Right lobe of liver (tissue), 4 donors: ENCODE data around the gene DPP10.

Experiments used
- CTCF ChIP-seq, 4 donors: fragments of 200-600 bp in 3 of 4; fragments of 450-650 bp in 1 of 4; IDR thresholded peaks; one replicate each; pipeline versions ENCODE4 v1.5.1 to v1.8.0; 2016 to 2022; ENCODE audit warnings: antibody characterized with exemption in 4 of 4, mild to moderate bottlenecking in 2 of 4
- POLR2A ChIP-seq: fragments of 450-650 bp; IDR thresholded peaks from one replicate; pipeline ENCODE4 v1.6.1; 2017; ENCODE audit warnings: antibody characterized with exemption, mild to moderate bottlenecking
- donor health status: DM: no; HTN: no; CAD: no.
- donor health status: DM: no; HTN: no; CAD: no.
- donor health status: DM: no; HTN: yes; CAD: no.

- TF ChIP-seq POLR2A: no peak
- TF ChIP-seq CTCF (IDR thresholded peaks at IDR 0.05): no peak
These were observed 95.3 kb downstream of the DPP10 start for GRCh38 chr2:114537777-114538176.
